Measurements from ENCODE around the gene NDUFAF8. TPM values are rescaled to one million over a fixed set of nuclear protein-coding genes. Genes with fewer than 3 reads are reported as not detected.

The NDUFAF8 gene
- total RNA-seq, 1 donor from 2014 or later = 31.6 TPM

- TF ChIP-seq CTCF (IDR thresholded peaks at IDR 0.05; ENCODE audit: insufficient read depth, low read length, severe bottlenecking) = no peak
- Histone ChIP-seq H3K36me3 (ENCODE audit: control insufficient read depth, insufficient read depth, low read length) (peaks cover 1% of the 10 kb centered on the region), H3K4me3 (ENCODE audit: low read depth, low read length) (no peak overlapping the region), H3K27me3 (ENCODE audit: control insufficient read depth, insufficient read depth, low read length) (no peaks in the 10 kb centered on the region)
- FAIRE-seq (no peak), DNase-seq (ENCODE audit: low read depth) (no peak)
Observed at GRCh38 chr17:81199482-81199830, 39.7 kb upstream of the NDUFAF8 start.

- H3K4me3 ChIP-seq (ENCODE audit: low read depth, low read length) = no peak overlapping the region
- DNase-seq (ENCODE audit: low read depth) (no peak), FAIRE-seq (no peak)
- peaks cover 1% of the 10 kb centered on the region for H3K36me3 ChIP-seq (ENCODE audit: control insufficient read depth, insufficient read depth, low read length)
- H3K27me3 ChIP-seq (ENCODE audit: control insufficient read depth, insufficient read depth, low read length) = no peaks in the 10 kb centered on the region
- no peak for TF ChIP-seq CTCF (IDR thresholded peaks at IDR 0.05; ENCODE audit: insufficient read depth, low read length, severe bottlenecking)
Observed at GRCh38 chr17:81200201-81200600, 38.9 kb upstream of the NDUFAF8 start.

- peak; percentile 64 for TF ChIP-seq CTCF (IDR thresholded peaks at IDR 0.05; ENCODE audit: insufficient read depth, low read length, severe bottlenecking)
Observed at GRCh38 chr17:81200695-81201580, 38.2 kb upstream of the NDUFAF8 start.

GRCh38 chr17:81202318-81202717 is 36.8 kb upstream of the NDUFAF8 start:
- TF ChIP-seq CTCF (IDR thresholded peaks at IDR 0.05; ENCODE audit: insufficient read depth, low read length, severe bottlenecking) = no peak
- H3K36me3 ChIP-seq (ENCODE audit: control insufficient read depth, insufficient read depth, low read length) = peaks cover 2% of the 10 kb centered on the region
- H3K27me3 ChIP-seq (ENCODE audit: control insufficient read depth, insufficient read depth, low read length) = no peaks in the 10 kb centered on the region
- H3K4me3 ChIP-seq (ENCODE audit: low read depth, low read length) = no peak overlapping the region
- no peak for DNase-seq (ENCODE audit: low read depth)
- no peak for FAIRE-seq

More at GRCh38 chr17:81200695-81201580, 38.2 kb upstream of the NDUFAF8 start:
- Histone ChIP-seq H3K27me3 (ENCODE audit: control insufficient read depth, insufficient read depth, low read length) (no peaks in the 10 kb centered on the region), H3K36me3 (ENCODE audit: control insufficient read depth, insufficient read depth, low read length) (peaks cover 1% of the 10 kb centered on the region), H3K4me3 (ENCODE audit: low read depth, low read length) (no peak overlapping the region)
- DNase-seq (ENCODE audit: low read depth) (peak; percentile 57), FAIRE-seq (no peak)

GRCh38 chr17:81203136-81203535 is 36.0 kb upstream of the NDUFAF8 start:
- Histone ChIP-seq H3K4me3 (ENCODE audit: low read depth, low read length) (no peak overlapping the region), H3K36me3 (ENCODE audit: control insufficient read depth, insufficient read depth, low read length) (peaks cover 2% of the 10 kb centered on the region), H3K27me3 (ENCODE audit: control insufficient read depth, insufficient read depth, low read length) (no peaks in the 10 kb centered on the region)
- DNase-seq (ENCODE audit: low read depth) = no peak
- no peak for TF ChIP-seq CTCF (IDR thresholded peaks at IDR 0.05; ENCODE audit: insufficient read depth, low read length, severe bottlenecking)
- no peak for FAIRE-seq

Measured in bronchial epithelial cell (primary cell).